Activated naive CD8-positive, alpha-beta T cell (primary cell): ENCODE results near the gene ABLIM3.

Source experiments
- H3K27ac Mint-ChIP-seq: one replicate; pipeline ENCODE4 v1.8.0; 2021; ENCODE audit warnings: mixed read lengths
- H3K27me3 Mint-ChIP-seq: one replicate; pipeline ENCODE4 v1.8.0; 2021; ENCODE audit warnings: mixed read lengths
- H3K36me3 Mint-ChIP-seq: one replicate; pipeline ENCODE4 v1.8.0; 2021; ENCODE audit warnings: mixed read lengths
- H3K4me1 Mint-ChIP-seq: one replicate; pipeline ENCODE4 v1.8.0; 2021; ENCODE audit warnings: low read depth, mixed read lengths
- H3K4me3 Mint-ChIP-seq: one replicate; pipeline ENCODE4 v1.8.0; 2021; ENCODE audit warnings: mild to moderate bottlenecking, mixed read lengths
- H3K9me3 Mint-ChIP-seq: one replicate; pipeline ENCODE4 v1.8.0; 2021; ENCODE audit warnings: low read depth, mixed read lengths

The ABLIM3 gene

DNA sequence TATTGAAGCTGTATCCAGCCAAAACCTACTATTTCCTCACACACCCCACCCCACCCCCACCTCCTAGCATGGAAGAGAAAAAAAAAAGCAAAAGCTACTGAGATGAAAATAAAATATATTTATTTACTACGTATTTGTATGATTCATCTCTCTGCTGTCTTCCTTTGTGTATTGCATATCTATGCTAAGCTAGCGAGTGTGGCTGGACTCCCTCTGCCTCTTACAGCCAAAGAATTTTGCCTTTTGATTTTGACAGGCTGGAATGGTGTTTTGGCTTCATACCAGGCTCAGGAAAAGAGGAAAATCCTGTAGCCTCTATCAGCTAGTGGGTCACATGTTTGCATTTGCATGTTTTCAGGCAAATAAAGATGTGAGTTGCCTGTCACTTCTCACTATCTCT, 2.2 kb downstream of the ABLIM3 start:
- no peak overlapping the region for H3K27ac Mint-ChIP-seq
- no peak overlapping the region for H3K4me3 Mint-ChIP-seq
- peaks cover 13% of the 10 kb centered on the region for H3K27me3 Mint-ChIP-seq
- H3K4me1 Mint-ChIP-seq, result peaks cover 2% of the 10 kb centered on the region
- no peaks in the 10 kb centered on the region for H3K9me3 Mint-ChIP-seq
- peaks cover 5% of the 10 kb centered on the region for H3K36me3 Mint-ChIP-seq

- Mint-ChIP-seq H3K9me3 (no peaks in the 10 kb centered on the region), H3K27ac (no peak overlapping the region), H3K27me3 (peaks cover 9% of the 10 kb centered on the region), H3K4me1 (peaks cover 2% of the 10 kb centered on the region), H3K4me3 (no peak overlapping the region), H3K36me3 (peaks cover 5% of the 10 kb centered on the region)
Measured at GRCh38 chr5:149144637-149145036, 3.3 kb downstream of the ABLIM3 start.

- peaks cover 2% of the 10 kb centered on the region for H3K4me1 Mint-ChIP-seq
Measured at GRCh38 chr5:149145138-149145537, 3.8 kb downstream of the ABLIM3 start.

DNA sequence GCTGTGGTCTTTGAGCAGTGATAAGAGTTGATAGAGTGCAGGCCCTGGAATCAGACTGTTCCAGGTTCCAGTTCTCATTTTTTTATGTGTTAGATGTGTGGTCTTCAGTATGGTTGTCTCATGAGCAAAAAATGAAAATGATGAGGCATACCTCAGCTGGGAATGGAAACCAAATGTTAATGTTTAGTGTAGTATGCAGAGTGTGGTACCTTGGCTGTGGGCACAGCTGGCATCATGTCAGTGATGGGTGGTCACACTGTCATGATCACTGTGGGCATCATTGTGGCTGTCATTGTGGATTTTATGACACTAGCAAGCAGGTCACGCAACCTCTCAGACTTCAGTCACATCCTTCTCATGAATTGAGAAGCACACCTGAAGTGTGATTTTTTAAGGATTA, 6.4 kb downstream of the ABLIM3 start:
- Mint-ChIP-seq H3K27me3 (peaks cover 11% of the 10 kb centered on the region), H3K4me1 (no peaks in the 10 kb centered on the region), H3K36me3 (peaks cover 5% of the 10 kb centered on the region), H3K9me3 (no peaks in the 10 kb centered on the region), H3K27ac (no peak overlapping the region), H3K4me3 (no peak overlapping the region)

More at GRCh38 chr5:149145138-149145537, 3.8 kb downstream of the ABLIM3 start:
- Mint-ChIP-seq H3K9me3 (no peaks in the 10 kb centered on the region), H3K27me3 (peaks cover 9% of the 10 kb centered on the region), H3K4me3 (no peak overlapping the region), H3K27ac (no peak overlapping the region), H3K36me3 (peaks cover 5% of the 10 kb centered on the region)

- H3K36me3 Mint-ChIP-seq, result peaks cover 5% of the 10 kb centered on the region
- H3K27ac Mint-ChIP-seq, result no peak overlapping the region
- H3K4me1 Mint-ChIP-seq, result no peaks in the 10 kb centered on the region
- H3K27me3 Mint-ChIP-seq, result peaks cover 10% of the 10 kb centered on the region
- H3K9me3 Mint-ChIP-seq, result no peaks in the 10 kb centered on the region
- no peak overlapping the region for H3K4me3 Mint-ChIP-seq
Measured at GRCh38 chr5:149149942-149150341, 8.6 kb downstream of the ABLIM3 start.

DNA sequence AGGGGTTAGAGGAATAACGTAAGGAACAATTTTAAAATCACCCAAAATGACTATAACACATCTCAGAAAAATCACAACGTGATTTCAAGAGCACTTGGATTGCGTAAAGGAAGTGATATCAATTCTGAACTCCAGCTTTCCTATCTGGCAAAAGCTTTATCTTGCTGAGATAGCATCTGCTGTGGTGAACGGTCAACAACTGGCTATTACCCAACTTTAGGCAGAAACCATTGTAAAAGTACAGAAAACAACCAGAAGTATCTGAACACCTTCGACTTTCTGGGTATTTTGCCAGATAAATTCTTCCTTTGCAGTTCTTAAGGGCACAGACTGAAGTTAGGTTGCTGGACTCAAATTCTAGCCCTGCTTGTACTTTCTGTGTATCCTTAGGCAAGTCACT, 9.2 kb downstream of the ABLIM3 start:
- peaks cover 5% of the 10 kb centered on the region for H3K36me3 Mint-ChIP-seq
- no peaks in the 10 kb centered on the region for H3K4me1 Mint-ChIP-seq
- H3K9me3 Mint-ChIP-seq, result no peaks in the 10 kb centered on the region
- H3K27me3 Mint-ChIP-seq, result peaks cover 10% of the 10 kb centered on the region
- no peak overlapping the region for H3K4me3 Mint-ChIP-seq
- no peak overlapping the region for H3K27ac Mint-ChIP-seq

- no peaks in the 10 kb centered on the region for H3K9me3 Mint-ChIP-seq
- H3K27me3 Mint-ChIP-seq, result peaks cover 6% of the 10 kb centered on the region
- no peaks in the 10 kb centered on the region for H3K36me3 Mint-ChIP-seq
Measured at GRCh38 chr5:149151717-149152116, 10.4 kb downstream of the ABLIM3 start.

DNA sequence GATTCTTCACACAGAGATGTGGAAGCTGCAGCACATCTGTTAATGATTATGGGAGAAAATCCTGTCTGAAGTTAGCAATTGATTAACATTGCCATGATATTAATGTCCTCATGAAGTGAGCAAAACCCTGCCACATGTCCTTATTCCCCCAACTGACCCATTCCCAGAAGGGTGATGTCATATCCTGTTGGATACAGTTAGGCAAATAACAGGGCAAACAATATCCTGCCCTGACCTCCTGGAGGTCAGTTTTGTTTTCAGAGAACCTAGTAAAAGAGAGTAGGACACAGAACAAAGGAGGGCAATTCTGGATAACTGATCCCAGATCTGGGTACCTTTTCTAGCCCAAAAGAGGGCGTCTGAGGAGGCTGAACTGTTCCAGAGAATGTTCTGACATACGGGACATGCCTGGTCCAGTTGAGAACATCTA, 11.0 kb downstream of the ABLIM3 start:
- Mint-ChIP-seq H3K4me1 (no peaks in the 10 kb centered on the region), H3K27ac (no peak overlapping the region), H3K27me3 (peaks cover 6% of the 10 kb centered on the region), H3K36me3 (no peaks in the 10 kb centered on the region), H3K4me3 (no peak overlapping the region), H3K9me3 (no peaks in the 10 kb centered on the region)

More at GRCh38 chr5:149151717-149152116, 10.4 kb downstream of the ABLIM3 start:
- H3K27ac Mint-ChIP-seq, result no peak overlapping the region
- H3K4me3 Mint-ChIP-seq, result no peak overlapping the region
- no peaks in the 10 kb centered on the region for H3K4me1 Mint-ChIP-seq

- no peaks in the 10 kb centered on the region for H3K36me3 Mint-ChIP-seq
- no peaks in the 10 kb centered on the region for H3K4me1 Mint-ChIP-seq
- H3K27ac Mint-ChIP-seq, result no peak overlapping the region
Measured at GRCh38 chr5:149153193-149153750, 12.0 kb downstream of the ABLIM3 start.

DNA sequence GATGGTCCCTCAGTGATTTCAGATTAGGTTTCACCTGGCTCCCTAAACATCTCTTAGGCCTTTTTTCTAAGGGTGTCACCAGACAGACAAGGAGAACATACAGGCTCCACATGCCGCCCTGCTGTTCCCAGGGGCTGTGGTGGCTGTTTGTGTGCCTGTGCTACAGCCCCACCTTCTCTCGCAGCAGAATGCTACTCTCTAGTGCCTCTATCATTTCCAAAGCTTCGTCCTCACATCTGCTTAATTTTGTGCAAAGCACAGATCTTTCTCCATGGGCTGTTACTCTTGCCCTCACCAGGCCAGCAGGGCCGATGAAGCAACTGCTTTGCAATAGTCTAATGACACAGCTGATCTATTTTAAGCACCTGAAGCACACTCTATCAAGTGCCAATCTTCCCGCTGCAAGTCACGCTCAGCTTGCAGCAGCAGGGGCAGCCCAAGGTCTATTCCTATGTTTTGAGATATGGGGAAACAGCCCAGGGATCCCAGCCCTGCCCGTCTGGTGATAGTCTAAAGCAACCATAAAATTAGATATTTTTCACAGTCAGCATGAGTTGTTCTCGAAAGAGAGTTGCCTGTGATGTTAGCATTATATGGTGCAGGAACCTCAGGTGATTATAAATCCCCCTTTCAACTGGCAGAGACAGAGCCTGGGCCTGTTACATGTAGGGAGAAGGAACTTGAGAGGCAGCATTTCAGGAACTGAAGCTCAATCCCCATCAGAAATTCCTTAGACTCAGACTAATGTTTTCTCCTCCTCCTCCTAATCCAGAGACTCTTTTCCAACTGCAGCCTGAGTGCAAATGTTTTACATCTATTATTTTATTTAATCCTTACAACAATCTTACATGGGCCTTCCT, 12.7 kb downstream of the ABLIM3 start:
- Mint-ChIP-seq H3K27me3 (peaks cover 10% of the 10 kb centered on the region), H3K4me3 (no peak overlapping the region), H3K27ac (no peak overlapping the region), H3K9me3 (no peaks in the 10 kb centered on the region), H3K36me3 (no peaks in the 10 kb centered on the region), H3K4me1 (no peaks in the 10 kb centered on the region)

More at GRCh38 chr5:149153193-149153750, 12.0 kb downstream of the ABLIM3 start:
- Mint-ChIP-seq H3K27me3 (peaks cover 9% of the 10 kb centered on the region), H3K9me3 (no peaks in the 10 kb centered on the region), H3K4me3 (no peak overlapping the region)

GRCh38 chr5:149154650-149155049, 13.4 kb downstream of the ABLIM3 start:
- H3K4me3 Mint-ChIP-seq, result no peak overlapping the region
- H3K4me1 Mint-ChIP-seq, result no peaks in the 10 kb centered on the region
- H3K27me3 Mint-ChIP-seq, result peaks cover 10% of the 10 kb centered on the region
- H3K36me3 Mint-ChIP-seq, result no peaks in the 10 kb centered on the region
- H3K9me3 Mint-ChIP-seq, result no peaks in the 10 kb centered on the region
- no peak overlapping the region for H3K27ac Mint-ChIP-seq

DNA sequence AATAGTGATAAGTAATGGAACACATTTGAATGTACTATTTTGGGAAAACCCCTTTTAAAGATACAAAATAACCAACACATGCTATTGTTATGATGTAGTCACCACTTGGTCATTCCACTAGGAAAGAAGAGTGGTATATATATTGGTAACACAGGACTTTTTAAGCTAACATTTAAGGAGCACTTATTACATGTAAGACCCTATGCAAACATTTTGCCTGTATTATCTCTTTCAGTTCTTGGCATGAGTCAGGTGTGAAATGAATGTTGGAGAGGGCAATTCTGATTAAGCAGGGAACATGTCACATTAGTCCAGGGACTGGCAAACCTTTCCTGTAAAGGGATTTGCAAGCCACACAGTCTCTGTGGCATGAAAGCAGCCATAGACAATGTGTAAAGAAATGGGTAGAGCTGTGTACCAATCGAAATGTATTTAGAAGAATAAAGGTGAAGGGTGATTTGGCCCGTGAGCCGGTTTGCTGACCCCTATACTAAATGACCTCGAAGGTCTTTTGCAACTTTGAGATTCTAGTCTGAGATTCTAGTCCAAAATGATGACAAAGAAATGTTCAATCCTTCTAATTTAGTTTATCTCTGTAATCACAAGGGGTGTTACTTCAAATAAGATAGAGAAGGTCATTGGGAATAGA, 15.3 kb downstream of the ABLIM3 start:
- Mint-ChIP-seq H3K9me3 (no peaks in the 10 kb centered on the region), H3K27ac (no peak overlapping the region)

GRCh38 chr5:149157330-149157729, 16.0 kb downstream of the ABLIM3 start:
- no peak overlapping the region for H3K27ac Mint-ChIP-seq
- peaks cover 8% of the 10 kb centered on the region for H3K27me3 Mint-ChIP-seq
- H3K4me1 Mint-ChIP-seq, result no peaks in the 10 kb centered on the region
- H3K9me3 Mint-ChIP-seq, result no peaks in the 10 kb centered on the region
- H3K36me3 Mint-ChIP-seq, result no peaks in the 10 kb centered on the region
- H3K4me3 Mint-ChIP-seq, result no peak overlapping the region

More for the DNA sequence above, 15.3 kb downstream of the ABLIM3 start:
- no peaks in the 10 kb centered on the region for H3K36me3 Mint-ChIP-seq
- no peaks in the 10 kb centered on the region for H3K4me1 Mint-ChIP-seq
- H3K27me3 Mint-ChIP-seq, result peaks cover 8% of the 10 kb centered on the region
- H3K4me3 Mint-ChIP-seq, result no peak overlapping the region

GRCh38 chr5:149160291-149160787, 19.0 kb downstream of the ABLIM3 start:
- H3K27me3 Mint-ChIP-seq, result peaks cover 6% of the 10 kb centered on the region
- H3K4me3 Mint-ChIP-seq, result no peak overlapping the region
- H3K36me3 Mint-ChIP-seq, result no peaks in the 10 kb centered on the region
- no peaks in the 10 kb centered on the region for H3K4me1 Mint-ChIP-seq
- H3K9me3 Mint-ChIP-seq, result no peaks in the 10 kb centered on the region
- H3K27ac Mint-ChIP-seq, result no peak overlapping the region
